H9 (cell line): ENCODE measurements around the gene KIF23. TPM values are rescaled to one million over a fixed set of nuclear protein-coding genes. Genes with fewer than 3 reads are reported as not detected.

Experiments used
- DNase-seq: peaks from one replicate; pipeline ENCODE4 v3.0.0-alpha.2; 2017
- H2AFZ ChIP-seq: one replicate; pipeline ENCODE4 v1.6.1; 2013; ENCODE audit warnings: mild to moderate bottlenecking, low read length, control low read depth, moderate library complexity
- H2AK5ac ChIP-seq: 2 replicates; pipeline ENCODE4 v1.6.1; 2013; ENCODE audit warnings: low read length, control low read depth, mixed read lengths; ENCODE audit not compliant: insufficient read length
- H2BK120ac ChIP-seq: one replicate; pipeline ENCODE4 v1.6.1; 2013; ENCODE audit warnings: low read depth, mild to moderate bottlenecking, low read length, control low read depth, inconsistent platforms; ENCODE audit not compliant: poor library complexity, severe bottlenecking
- H2BK12ac ChIP-seq: 2 replicates; pipeline ENCODE4 v1.6.1; 2013; ENCODE audit warnings: low read length, control low read depth, mixed read lengths, low read depth; ENCODE audit not compliant: insufficient read length
- H2BK15ac ChIP-seq: 2 replicates; pipeline ENCODE4 v1.6.1; 2013; ENCODE audit warnings: low read depth, low read length, control low read depth
- H2BK20ac ChIP-seq: one replicate; pipeline ENCODE4 v1.6.1; 2013; ENCODE audit warnings: low read depth, mild to moderate bottlenecking, low read length, control low read depth, inconsistent platforms; ENCODE audit not compliant: poor library complexity, severe bottlenecking
- H2BK5ac ChIP-seq: 2 replicates; pipeline ENCODE4 v1.6.1; 2013; ENCODE audit warnings: low read length, control low read depth, mixed read lengths; ENCODE audit not compliant: insufficient read length
- H3K14ac ChIP-seq: 2 replicates; pipeline ENCODE4 v1.6.1; 2013; ENCODE audit warnings: low read length, control low read depth; ENCODE audit not compliant: insufficient read depth
- H3K18ac ChIP-seq: 2 replicates; pipeline ENCODE4 v1.6.1; 2013; ENCODE audit warnings: low read depth, mild to moderate bottlenecking, mixed read lengths, low read length, control low read depth; ENCODE audit not compliant: insufficient read length
- H3K23ac ChIP-seq: 2 replicates; pipeline ENCODE4 v1.6.1; 2013; ENCODE audit warnings: low read length, control low read depth, mixed read lengths, low read depth; ENCODE audit not compliant: insufficient read length
- H3K23me2 ChIP-seq: 2 replicates; pipeline ENCODE4 v1.6.1; 2013; ENCODE audit warnings: low read depth, mild to moderate bottlenecking, mixed read lengths, low read length, control low read depth; ENCODE audit not compliant: insufficient read length, poor library complexity, severe bottlenecking
- H3K27ac ChIP-seq: 2 replicates; pipeline ENCODE4 v1.5.1; 2013; ENCODE audit warnings: low read length, control low read depth, mixed read lengths, low read depth; ENCODE audit not compliant: insufficient read length
- H3K27me3 ChIP-seq: 2 replicates; pipeline ENCODE4 v1.6.1; 2013; ENCODE audit warnings: low read length, control low read depth, inconsistent platforms; ENCODE audit not compliant: insufficient read depth
- H3K4ac ChIP-seq: 2 replicates; pipeline ENCODE4 v1.6.1; 2013; ENCODE audit warnings: low read depth, mild to moderate bottlenecking, control low read depth, inconsistent platforms, low read length, moderate library complexity
- H3K4me1 ChIP-seq: 2 replicates; pipeline ENCODE4 v1.6.1; 2013; ENCODE audit warnings: low read length, control low read depth, inconsistent platforms; ENCODE audit not compliant: insufficient read depth
- H3K4me2 ChIP-seq: 2 replicates; pipeline ENCODE4 v1.6.1; 2013; ENCODE audit warnings: low read length, control low read depth, mixed read lengths; ENCODE audit not compliant: insufficient read length, insufficient read depth
- H3K56ac ChIP-seq: 2 replicates; pipeline ENCODE4 v1.6.1; 2013; ENCODE audit warnings: low read depth, mild to moderate bottlenecking, mixed read lengths, low read length, control low read depth; ENCODE audit not compliant: insufficient read length
- H3K79me1 ChIP-seq: 2 replicates; pipeline ENCODE4 v1.6.1; 2013; ENCODE audit warnings: low read depth, mild to moderate bottlenecking, moderate library complexity, low read length, control low read depth, inconsistent platforms; ENCODE audit not compliant: insufficient read depth, poor library complexity, severe bottlenecking
- H3K79me2 ChIP-seq: 2 replicates; pipeline ENCODE4 v1.6.1; 2013; ENCODE audit warnings: low read length, control low read depth, inconsistent platforms; ENCODE audit not compliant: insufficient read depth
- H3K9ac ChIP-seq: 2 replicates; pipeline ENCODE4 v1.6.1; 2013; ENCODE audit warnings: low read length, control low read depth, mixed read lengths; ENCODE audit not compliant: insufficient read length; ENCODE audit errors: extremely low read depth
- H3K9me3 ChIP-seq: one replicate; pipeline ENCODE4 v1.6.1; 2013; ENCODE audit warnings: low read depth, low read length, inconsistent platforms; ENCODE audit not compliant: control insufficient read depth
- H3T11ph ChIP-seq: one replicate; pipeline ENCODE4 v1.6.1; 2013; ENCODE audit warnings: mild to moderate bottlenecking, low read length, control low read depth, inconsistent platforms
- H4K20me1 ChIP-seq: one replicate; pipeline ENCODE4 v1.6.1; 2013; ENCODE audit not compliant: control insufficient read depth, insufficient read length, insufficient read depth
- H4K5ac ChIP-seq: 2 replicates; pipeline ENCODE4 v1.6.1; 2013; ENCODE audit warnings: low read depth, mild to moderate bottlenecking, mixed read lengths, low read length, control low read depth; ENCODE audit not compliant: insufficient read length
- H4K8ac ChIP-seq: replicated peaks from 2 replicates; pipeline ENCODE4 v1.6.1; 2013; ENCODE audit warnings: low read length, control low read depth, mixed read lengths, low read depth; ENCODE audit not compliant: insufficient read length
- H4K91ac ChIP-seq: 2 replicates; pipeline ENCODE4 v1.6.1; 2013; ENCODE audit warnings: low read depth, mild to moderate bottlenecking, moderate library complexity, mixed read lengths, low read length, control low read depth; ENCODE audit not compliant: insufficient read length
- H3K27ac Mint-ChIP-seq, 3 experiments: 2 replicates in 2 of 3; 3 replicates in 1 of 3; pipeline ENCODE4 v1.8.0; 2020 to 2021; ENCODE audit warnings: mixed read lengths in 3 of 3, mild to moderate bottlenecking in 1 of 3, moderate library complexity in 1 of 3
- H3K27me3 Mint-ChIP-seq: 2 replicates; pipeline ENCODE4 v1.8.0; 2021; ENCODE audit warnings: low read depth, mild to moderate bottlenecking, moderate library complexity, mixed read lengths
- H3K36me3 Mint-ChIP-seq, 3 experiments: 2 replicates in 2 of 3; 3 replicates in 1 of 3; pipeline ENCODE4 v1.8.0; 2020 to 2021; ENCODE audit warnings: low read depth in 3 of 3, mixed read lengths in 3 of 3; ENCODE audit not compliant: insufficient read depth in 1 of 3
- H3K4me1 Mint-ChIP-seq, 2 experiments: 2 replicates each; pipeline ENCODE4 v1.8.0; 2020; ENCODE audit warnings: mixed read lengths in 2 of 2
- H3K4me3 Mint-ChIP-seq, 2 experiments: 2 replicates in 1 of 2; 3 replicates in 1 of 2; pipeline ENCODE4 v1.8.0; 2020 to 2021; ENCODE audit warnings: mild to moderate bottlenecking in 2 of 2, mixed read lengths in 2 of 2, moderate library complexity in 1 of 2
- H3K9me3 Mint-ChIP-seq, 2 experiments: 2 replicates in 1 of 2; 3 replicates in 1 of 2; pipeline ENCODE4 v1.8.0; 2020; ENCODE audit warnings: mild to moderate bottlenecking in 2 of 2, mixed read lengths in 2 of 2, moderate library complexity in 1 of 2
- WGBS: extraction: QIAGEN DNeasy Blood & Tissue Kit; methylation state at CpG from one replicate; pipeline ENCODE4 v1.1.7; 2013; ENCODE audit warnings: missing lambda C conversion rate, low lambda C conversion rate, mixed read lengths; ENCODE audit not compliant: insufficient read length; ENCODE audit errors: extremely low coverage; 5-methylcytosine and 5-hydroxymethylcytosine counted together
- total RNA-seq: library from RNA; stranded (reverse); gene quantifications from 2 replicates; pipeline ENCODE4 v1.2.1, GENCODE V29; 2021
- TF ChIP-seq, protein P1 (sequence below): fragments of 200-600 bp; sonication (generic); conservative IDR thresholded peaks from 3 replicates; pipeline ENCODE4 v1.8.0; 2021; ENCODE audit warnings: antibody characterized with exemption, mild to moderate bottlenecking

The KIF23 gene
- total RNA-seq, 1 experiment from 2014 or later = 55.4 TPM

DNA sequence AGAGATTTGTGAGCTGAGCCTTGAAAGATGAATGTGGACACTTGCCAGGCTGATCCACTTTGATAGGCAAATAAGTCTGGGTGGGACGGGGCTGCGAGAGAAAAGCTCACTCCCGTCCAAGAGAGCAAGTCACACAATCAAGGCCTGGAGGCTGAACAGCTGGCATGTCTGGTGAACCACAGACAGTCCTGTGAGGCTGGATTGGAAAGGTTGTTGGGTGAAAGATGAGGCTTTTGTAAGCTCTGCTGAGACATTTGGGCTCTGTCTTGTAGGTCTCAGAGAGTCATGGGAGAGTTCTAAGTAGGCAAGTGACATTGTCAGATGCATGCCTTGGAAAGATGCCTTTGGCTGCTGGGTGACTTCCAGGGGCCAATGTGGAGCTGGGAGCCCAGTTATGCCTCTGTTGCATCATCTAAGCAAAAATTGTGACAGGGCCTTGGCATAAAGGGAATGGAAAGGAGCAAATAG lies 76.9 kb downstream of the KIF23 start:
- H2BK20ac ChIP-seq = no peak overlapping the region
- WGBS = no CpG with 5 or more reads among the region's 3 CpGs
- H3K9me3 ChIP-seq = no peaks in the 10 kb centered on the region
- no peak overlapping the region for H3K27ac ChIP-seq
- H3K4me1 ChIP-seq = no peaks in the 10 kb centered on the region
- H3K4me3 Mint-ChIP-seq = no peak overlapping the region
- H3K4me1 Mint-ChIP-seq = no peaks in the 10 kb centered on the region
- H4K8ac ChIP-seq = no peak overlapping the region
- H3K79me1 ChIP-seq = no peaks in the 10 kb centered on the region
- no peak overlapping the region for H2BK15ac ChIP-seq
- no peak overlapping the region for H4K91ac ChIP-seq
- H3K18ac ChIP-seq = no peak overlapping the region
- H3K9ac ChIP-seq = no peak overlapping the region
- no peak overlapping the region for H2AFZ ChIP-seq
- H3K23me2 ChIP-seq = no peaks in the 10 kb centered on the region
- TF ChIP-seq, protein P1, sequence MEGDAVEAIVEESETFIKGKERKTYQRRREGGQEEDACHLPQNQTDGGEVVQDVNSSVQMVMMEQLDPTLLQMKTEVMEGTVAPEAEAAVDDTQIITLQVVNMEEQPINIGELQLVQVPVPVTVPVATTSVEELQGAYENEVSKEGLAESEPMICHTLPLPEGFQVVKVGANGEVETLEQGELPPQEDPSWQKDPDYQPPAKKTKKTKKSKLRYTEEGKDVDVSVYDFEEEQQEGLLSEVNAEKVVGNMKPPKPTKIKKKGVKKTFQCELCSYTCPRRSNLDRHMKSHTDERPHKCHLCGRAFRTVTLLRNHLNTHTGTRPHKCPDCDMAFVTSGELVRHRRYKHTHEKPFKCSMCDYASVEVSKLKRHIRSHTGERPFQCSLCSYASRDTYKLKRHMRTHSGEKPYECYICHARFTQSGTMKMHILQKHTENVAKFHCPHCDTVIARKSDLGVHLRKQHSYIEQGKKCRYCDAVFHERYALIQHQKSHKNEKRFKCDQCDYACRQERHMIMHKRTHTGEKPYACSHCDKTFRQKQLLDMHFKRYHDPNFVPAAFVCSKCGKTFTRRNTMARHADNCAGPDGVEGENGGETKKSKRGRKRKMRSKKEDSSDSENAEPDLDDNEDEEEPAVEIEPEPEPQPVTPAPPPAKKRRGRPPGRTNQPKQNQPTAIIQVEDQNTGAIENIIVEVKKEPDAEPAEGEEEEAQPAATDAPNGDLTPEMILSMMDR = no peak
- no peak overlapping the region for H4K5ac ChIP-seq
- 0 out of 7 replicates have a peak, but pooled peaks cover 0 to under 1% (median 0%) of the 10 kb centered on the region in 3 experiments for H3K36me3 Mint-ChIP-seq
- H4K20me1 ChIP-seq = no peaks in the 10 kb centered on the region
- no peak overlapping the region for H3K27ac Mint-ChIP-seq
- no peaks in the 10 kb centered on the region for H3K27me3 ChIP-seq
- no peak overlapping the region for H2BK12ac ChIP-seq
- H3K4ac ChIP-seq = no peak overlapping the region
- H2BK5ac ChIP-seq = no peak overlapping the region
- no peak overlapping the region for H3K14ac ChIP-seq
- no peak overlapping the region for H2BK120ac ChIP-seq
- no peak overlapping the region for H3K4me2 ChIP-seq
- no peak overlapping the region for H3K56ac ChIP-seq
- H3K9me3 Mint-ChIP-seq = peaks cover 0 to 3% of the 10 kb centered on the region in 2 experiments; a peak in 2 of 5 replicates
- H3K27me3 Mint-ChIP-seq = peaks cover 10% of the 10 kb centered on the region
- H3K23ac ChIP-seq = no peak overlapping the region
- no peak overlapping the region for H2AK5ac ChIP-seq
- no peak for DNase-seq
- H3T11ph ChIP-seq = no peak overlapping the region
- 0 out of 2 replicates have a peak, but pooled peaks cover 2% of the 10 kb centered on the region for H3K79me2 ChIP-seq
